Hematopoietic multipotent progenitor cell treated with erythropoietin and hydrocortisone succinate and interleukin-3 and kit ligand, for 15 days (in vitro differentiated cells): ENCODE results near the gene GAPDH.
"Not testable (repeated sequence)": the region's sequence is repeated elsewhere in the genome, so short reads cannot be mapped to it uniquely, and the experiment has no call there.

Experiments used
- DNase-seq: peaks from one replicate; pipeline ENCODE4 v3.0.0-alpha.2; 2015; ENCODE audit warnings: low spot score

The GAPDH gene

GRCh38 chr12:6563448-6564050 is 29.2 kb downstream of the GAPDH start:
- DNase-seq = peak; percentile 72

- no peak for DNase-seq
Observed at GRCh38 chr12:6567112-6567670, 32.9 kb downstream of the GAPDH start.

- no peak for DNase-seq
Observed at GRCh38 chr12:6569312-6569711, 35.0 kb downstream of the GAPDH start.

- DNase-seq = no peak
Observed at GRCh38 chr12:6569786-6570185, 35.5 kb downstream of the GAPDH start.

GRCh38 chr12:6570264-6570887 is 36.1 kb downstream of the GAPDH start:
- peak; percentile 35 for DNase-seq

- no peak for DNase-seq
Observed at GRCh38 chr12:6573001-6573400, 38.7 kb downstream of the GAPDH start.

GRCh38 chr12:6574576-6575295 is 40.4 kb downstream of the GAPDH start:
- no peak for DNase-seq

- no peak for DNase-seq
Observed at GRCh38 chr12:6575648-6576047, 41.3 kb downstream of the GAPDH start.

GRCh38 chr12:6582196-6582595 is 47.9 kb downstream of the GAPDH start:
- DNase-seq = no peak

GRCh38 chr12:6582959-6583358 is 48.6 kb downstream of the GAPDH start:
- no peak for DNase-seq

GRCh38 chr12:6584293-6584692 is 50.0 kb downstream of the GAPDH start:
- no peak for DNase-seq

- not testable (repeated sequence) for DNase-seq
Observed at GRCh38 chr12:6586569-6586968, 52.3 kb downstream of the GAPDH start.
